Measurements from ENCODE around the gene MAST3. TPM values are rescaled to one million over a fixed set of nuclear protein-coding genes. Genes with fewer than 3 reads are reported as not detected.
A peak's percentile ranks its signal among the peaks of the same experiment; 100 is the strongest.

Gene MAST3
- total and polyA plus RNA-seq, 12 donors = 1.6 to 19.1 (median 11.4) TPM

DNA sequence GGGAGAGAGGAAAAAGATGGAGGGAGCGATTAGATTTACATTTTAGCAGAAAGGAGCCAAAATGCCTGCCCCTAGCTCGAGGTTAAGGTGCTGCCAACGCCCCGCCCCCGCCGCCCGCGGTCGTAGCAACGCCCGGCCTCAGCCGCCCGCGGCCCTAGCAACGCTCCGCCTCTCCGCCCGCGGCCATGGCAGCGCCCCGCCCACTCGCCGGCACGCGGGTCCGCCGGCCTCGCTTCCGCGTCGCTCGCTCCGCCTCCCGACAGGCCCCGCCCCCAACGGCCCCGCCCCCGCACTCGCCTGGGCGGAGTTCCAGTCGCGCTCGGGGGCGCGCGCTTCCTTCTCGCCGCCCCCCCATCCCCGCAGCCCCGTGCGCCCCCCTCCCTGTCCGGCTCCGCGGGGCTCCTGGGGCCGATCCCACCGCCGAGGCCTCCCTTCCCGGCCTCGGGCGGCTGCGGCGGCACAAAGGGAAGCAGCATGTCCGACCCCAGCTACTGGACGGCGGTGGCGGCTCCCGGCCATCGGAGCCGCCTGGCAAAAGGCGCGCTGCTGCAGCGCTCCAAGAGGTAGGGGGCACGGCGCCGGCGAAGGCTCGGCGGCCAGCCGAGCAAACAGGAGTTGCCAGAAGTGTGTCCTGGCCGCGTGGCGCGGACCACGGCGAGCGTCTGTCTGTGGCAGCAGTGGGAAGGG is 20.3 kb downstream of the MAST3 start:
- H3K4me1 ChIP-seq (replicated peaks in 1 of 2) = peaks cover 6 to 19% of the 10 kb centered on the region in 2 donors
- intact Hi-C loops (cut with DNase I) = loop anchor here (5.0 kb wide), 2 partner anchors 34 to 44 kb away; partner anchors contain the start of gene PIK3R2 (in 1 of the 2)
- 0 to 2% (median 1%) methylated on average over 13 to 84 of the region's 86 CpGs for WGBS, 4 donors
- peak overlapping the region in 4 of 5 donors; percentile 30 to 64 (median 48) for H3K27ac ChIP-seq
- no peaks in the 10 kb centered on the region for H3K9me3 ChIP-seq (replicated peaks in 1 of 3)
- H3K27me3 ChIP-seq = no peaks in the 10 kb centered on the region
- no peaks in the 10 kb centered on the region for H3K36me3 ChIP-seq (replicated peaks in 1 of 2)
- TF ChIP-seq, protein P1, sequence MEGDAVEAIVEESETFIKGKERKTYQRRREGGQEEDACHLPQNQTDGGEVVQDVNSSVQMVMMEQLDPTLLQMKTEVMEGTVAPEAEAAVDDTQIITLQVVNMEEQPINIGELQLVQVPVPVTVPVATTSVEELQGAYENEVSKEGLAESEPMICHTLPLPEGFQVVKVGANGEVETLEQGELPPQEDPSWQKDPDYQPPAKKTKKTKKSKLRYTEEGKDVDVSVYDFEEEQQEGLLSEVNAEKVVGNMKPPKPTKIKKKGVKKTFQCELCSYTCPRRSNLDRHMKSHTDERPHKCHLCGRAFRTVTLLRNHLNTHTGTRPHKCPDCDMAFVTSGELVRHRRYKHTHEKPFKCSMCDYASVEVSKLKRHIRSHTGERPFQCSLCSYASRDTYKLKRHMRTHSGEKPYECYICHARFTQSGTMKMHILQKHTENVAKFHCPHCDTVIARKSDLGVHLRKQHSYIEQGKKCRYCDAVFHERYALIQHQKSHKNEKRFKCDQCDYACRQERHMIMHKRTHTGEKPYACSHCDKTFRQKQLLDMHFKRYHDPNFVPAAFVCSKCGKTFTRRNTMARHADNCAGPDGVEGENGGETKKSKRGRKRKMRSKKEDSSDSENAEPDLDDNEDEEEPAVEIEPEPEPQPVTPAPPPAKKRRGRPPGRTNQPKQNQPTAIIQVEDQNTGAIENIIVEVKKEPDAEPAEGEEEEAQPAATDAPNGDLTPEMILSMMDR (IDR thresholded peaks at IDR 0.05) = no peak
- TF ChIP-seq POLR2A (IDR thresholded peaks at IDR 0.05) = no peak
- H3K4me3 ChIP-seq = peak overlapping the region; percentile 46 to 77 (median 52)
- peak; percentile 86 to 94 (median 91) for DNase-seq

DNA sequence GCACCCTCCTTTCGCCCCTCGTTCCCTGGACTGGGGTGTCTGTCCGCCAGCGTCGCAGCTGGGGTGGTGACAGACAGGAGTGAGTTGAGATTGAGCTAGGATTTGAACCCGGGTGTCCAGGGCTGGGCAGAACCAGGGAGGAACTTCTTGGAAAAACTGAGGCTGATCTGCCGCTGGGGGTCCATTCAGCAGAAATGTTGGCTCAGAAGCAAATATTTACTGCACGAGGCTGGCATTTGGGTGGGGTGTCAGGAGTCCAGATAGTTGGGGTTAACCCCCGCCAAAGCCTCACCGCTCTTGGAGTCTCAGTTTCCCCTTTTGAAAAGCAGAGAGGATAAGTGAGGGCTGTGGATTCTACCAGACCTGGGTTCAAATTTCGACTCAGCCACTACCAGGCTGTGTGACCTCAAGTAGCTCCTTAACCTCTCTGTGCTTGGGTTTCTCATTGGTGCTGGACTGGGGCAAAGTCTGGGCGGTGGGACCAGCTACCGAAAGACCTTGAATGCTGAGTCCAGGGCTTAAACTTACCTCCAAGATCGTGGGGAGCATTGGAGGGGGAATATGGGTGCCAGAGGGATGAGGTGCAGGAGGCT is 20.9 kb downstream of the MAST3 start:
- 34 to 45% (median 35%) methylated on average over 9 to 14 of the region's 14 CpGs for WGBS, 4 donors

DNA sequence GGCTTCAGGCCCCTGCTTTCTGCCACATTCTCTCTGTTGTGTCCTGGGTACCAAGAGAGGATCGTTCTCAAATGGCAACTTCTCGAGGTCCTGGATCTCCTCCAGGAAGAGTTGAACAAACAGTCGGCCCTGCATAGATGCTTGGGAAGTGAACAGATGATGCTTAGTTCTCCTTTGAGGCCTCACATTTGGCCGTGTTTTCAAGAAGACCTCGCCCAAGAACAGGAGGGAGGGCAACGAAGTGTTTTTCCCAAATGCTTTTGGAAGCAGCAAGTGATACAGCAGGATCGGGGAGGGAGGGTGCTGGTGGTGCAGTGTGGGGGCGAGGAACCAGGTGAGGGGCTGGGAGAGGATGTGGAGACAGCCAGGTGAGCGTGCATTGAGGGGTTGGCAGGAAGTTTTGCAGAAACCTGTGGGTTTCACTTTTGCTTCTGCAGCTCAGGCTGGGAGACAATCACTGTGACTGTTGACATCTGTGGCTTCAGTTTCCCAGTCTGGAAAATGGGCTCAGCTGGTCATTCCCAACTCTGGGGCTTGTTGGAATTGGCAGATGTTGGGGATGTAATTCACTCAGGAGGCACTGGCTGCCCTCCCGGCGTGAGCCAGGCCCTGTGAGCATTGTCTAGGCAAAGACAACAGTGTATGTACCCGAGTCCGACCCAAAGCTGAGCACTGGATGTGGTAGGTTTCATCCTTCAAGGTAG is 21.6 kb downstream of the MAST3 start:
- Histone ChIP-seq H3K27ac (peak overlapping the region in 1 of 5 donors; percentile 31), H3K27me3 (no peaks in the 10 kb centered on the region), H3K4me1 (replicated peaks in 1 of 2) (peaks cover 6 to 19% of the 10 kb centered on the region in 2 donors), H3K9me3 (replicated peaks in 1 of 3) (no peaks in the 10 kb centered on the region), H3K36me3 (replicated peaks in 1 of 2) (peaks cover 0 to 11% of the 10 kb centered on the region in 2 donors), H3K4me3 (no peak overlapping the region)
- WGBS, 4 donors = 45 to 60% (median 53%) methylated on average over 8 to 13 of the region's 13 CpGs
- intact Hi-C loops (cut with DNase I) = loop anchor here (5.0 kb wide), 2 partner anchors 33 to 43 kb away; partner anchors contain the start of gene PIK3R2 (in 1 of the 2)
- DNase-seq = no peak
- TF ChIP-seq, protein P1 (IDR thresholded peaks at IDR 0.05) = no peak
- no peak for TF ChIP-seq POLR2A (IDR thresholded peaks at IDR 0.05)

More for the DNA sequence above, 20.9 kb downstream of the MAST3 start:
- peak overlapping the region in 4 of 5 donors; percentile 30 to 64 (median 48) for H3K27ac ChIP-seq
- intact Hi-C loops (cut with DNase I) = loop anchor here (5.0 kb wide), 2 partner anchors 34 to 44 kb away; partner anchors contain the start of gene PIK3R2 (in 1 of the 2)
- H3K36me3 ChIP-seq (replicated peaks in 1 of 2) = peaks cover 0 to 5% of the 10 kb centered on the region in 2 donors
- DNase-seq = no peak
- H3K9me3 ChIP-seq (replicated peaks in 1 of 3) = no peaks in the 10 kb centered on the region
- H3K27me3 ChIP-seq = no peaks in the 10 kb centered on the region
- TF ChIP-seq, protein P1 (IDR thresholded peaks at IDR 0.05) = no peak
- no peak for TF ChIP-seq POLR2A (IDR thresholded peaks at IDR 0.05)
- peak overlapping the region in 2 of 4 donors; percentile 47 to 77 for H3K4me3 ChIP-seq
- H3K4me1 ChIP-seq (replicated peaks in 1 of 2) = peaks cover 6 to 19% of the 10 kb centered on the region in 2 donors

DNA sequence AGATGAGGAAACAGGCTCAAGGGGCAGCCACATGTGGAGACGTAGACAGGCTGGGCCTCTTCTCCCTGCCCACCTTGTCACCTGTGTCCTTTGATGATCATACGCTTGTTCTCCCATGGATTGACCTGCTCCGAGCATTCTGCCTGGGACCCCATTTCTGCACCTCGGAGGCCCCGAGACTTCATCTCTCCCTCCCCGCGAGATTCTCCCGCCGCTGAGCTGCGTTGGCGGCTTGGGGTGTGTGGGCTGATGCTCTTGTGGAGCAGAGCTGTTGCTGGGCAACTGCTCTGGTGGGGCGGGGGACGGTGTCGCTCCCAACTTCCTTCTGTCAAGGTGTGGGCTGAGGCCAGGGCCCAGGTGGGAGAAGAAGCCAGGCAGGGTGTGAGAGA is 22.1 kb downstream of the MAST3 start:
- TF ChIP-seq, protein P1 (IDR thresholded peaks at IDR 0.05) = no peak
- no peak for TF ChIP-seq POLR2A (IDR thresholded peaks at IDR 0.05)
- H3K9me3 ChIP-seq (replicated peaks in 1 of 3) = no peaks in the 10 kb centered on the region
- WGBS, 4 donors = 87 to 92% (median 90%) methylated on average over 13 to 14 of the region's 14 CpGs
- no peaks in the 10 kb centered on the region for H3K27me3 ChIP-seq
- peak overlapping the region in 1 of 5 donors; percentile 31 for H3K27ac ChIP-seq
- intact Hi-C loops (cut with DNase I) = loop anchor here (5.0 kb wide), 2 partner anchors 33 to 43 kb away; partner anchors contain the start of gene PIK3R2 (in 1 of the 2)
- H3K4me1 ChIP-seq (replicated peaks in 1 of 2) = peaks cover 6 to 19% of the 10 kb centered on the region in 2 donors
- H3K36me3 ChIP-seq (replicated peaks in 1 of 2) = peaks cover 0 to 17% of the 10 kb centered on the region in 2 donors
- no peak overlapping the region for H3K4me3 ChIP-seq
- DNase-seq = no peak
